GM18868 (cell line): Measurements from ENCODE around the gene CACNA1H.

ENCODE experiments used
- ATAC-seq: cut with Tn5 transposase; IDR thresholded peaks from one replicate; pipeline ENCODE4 v1.9.1; 2021; ENCODE audit warnings: mild to moderate bottlenecking, moderate library complexity; ENCODE audit not compliant: unreplicated experiment

Gene CACNA1H

GRCh38 chr16:1152651-1153259 is at the start of gene CACNA1H:
Gene CACNA1H (plus strand): TSS chr16:1153106. CDS start chr16:1153738, 632 bp downstream.
- ATAC-seq: no peak

- no peak for ATAC-seq
These were observed 49.3 kb upstream of the CACNA1H start for GRCh38 chr16:1103636-1103980.

- no peak for ATAC-seq
These were observed 46.9 kb upstream of the CACNA1H start for GRCh38 chr16:1105888-1106620.

GRCh38 chr16:1106659-1107058 is 46.2 kb upstream of the CACNA1H start:
- ATAC-seq: no peak

- ATAC-seq: no peak
These were observed 45.8 kb upstream of the CACNA1H start for GRCh38 chr16:1107141-1107540.

- ATAC-seq: no peak
These were observed 45.2 kb upstream of the CACNA1H start for GRCh38 chr16:1107731-1108130.

GRCh38 chr16:1108299-1109252 is 44.3 kb upstream of the CACNA1H start:
- ATAC-seq: no peak

GRCh38 chr16:1109648-1110047 is 43.3 kb upstream of the CACNA1H start:
- ATAC-seq: no peak

- no peak for ATAC-seq
These were observed 40.3 kb upstream of the CACNA1H start for GRCh38 chr16:1112506-1113184.

- no peak for ATAC-seq
These were observed 39.4 kb upstream of the CACNA1H start for GRCh38 chr16:1113489-1113888.

- no peak for ATAC-seq
These were observed 38.9 kb upstream of the CACNA1H start for GRCh38 chr16:1113889-1114526.

GRCh38 chr16:1116693-1117077 is 36.2 kb upstream of the CACNA1H start:
- ATAC-seq: no peak

- no peak for ATAC-seq
These were observed 35.6 kb upstream of the CACNA1H start for GRCh38 chr16:1117176-1117900.

- ATAC-seq: no peak
These were observed 35.0 kb upstream of the CACNA1H start for GRCh38 chr16:1117926-1118325.

- ATAC-seq: no peak
These were observed 33.8 kb upstream of the CACNA1H start for GRCh38 chr16:1119129-1119528.

GRCh38 chr16:1119766-1120576 is 32.9 kb upstream of the CACNA1H start:
- ATAC-seq: no peak

- ATAC-seq: no peak
These were observed 32.3 kb upstream of the CACNA1H start for GRCh38 chr16:1120577-1120941.

- no peak for ATAC-seq
These were observed 31.9 kb upstream of the CACNA1H start for GRCh38 chr16:1121009-1121408.
